Activated T-cell treated with anti-CD3 and anti-CD28 coated beads, Interleukin-2, amount 50 U/mL, for 72 hours (primary cell): ENCODE data around the gene RUSC1. TPM values are rescaled to one million over a fixed set of nuclear protein-coding genes. Genes with fewer than 3 reads are reported as not detected.
"Not testable (repeated sequence)": the region's sequence is repeated elsewhere in the genome, so short reads cannot be mapped to it uniquely, and the experiment has no call there.

Source experiments
- ATAC-seq, 2 donors: fragments of 150-1000 bp; cut with Tn5 transposase; replicated peaks in 1 of 2; 2 replicates each; pipeline ENCODE4 v1.10.0; 2021; ENCODE audit warnings: moderate library complexity in 2 of 2, mild to moderate bottlenecking in 1 of 2
- DNase-seq, 2 donors: peaks; one replicate each; pipeline ENCODE4 v3.0.0; 2021 to 2022; ENCODE audit warnings: mixed read lengths in 1 of 2
- H3K27ac Mint-ChIP-seq: one replicate; pipeline ENCODE4 v1.8.0; 2022; ENCODE audit warnings: mild to moderate bottlenecking, moderate library complexity, mixed read lengths
- H3K27me3 Mint-ChIP-seq: one replicate; pipeline ENCODE4 v1.8.0; 2022; ENCODE audit warnings: low read depth, mixed read lengths
- H3K36me3 Mint-ChIP-seq, 2 donors: one replicate each; pipeline ENCODE4 v1.8.0; 2022; ENCODE audit warnings: mixed read lengths in 2 of 2, mild to moderate bottlenecking in 1 of 2; ENCODE audit not compliant: insufficient read depth in 2 of 2
- H3K4me1 Mint-ChIP-seq: one replicate; pipeline ENCODE4 v1.8.0; 2022; ENCODE audit warnings: low read depth, mixed read lengths
- H3K4me3 Mint-ChIP-seq, 2 donors: one replicate each; pipeline ENCODE4 v1.8.0; 2022; ENCODE audit warnings: mild to moderate bottlenecking in 2 of 2, mixed read lengths in 2 of 2, moderate library complexity in 2 of 2
- H3K9me3 Mint-ChIP-seq, 2 donors: one replicate each; pipeline ENCODE4 v1.8.0; 2022; ENCODE audit warnings: mixed read lengths in 2 of 2
- total RNA-seq, 2 donors: library from RNA; stranded (reverse); gene quantifications; one replicate each; pipeline ENCODE4 v1.2.3, GENCODE V29; 2022

RUSC1 gene
- total RNA-seq, 2 donors from 2014 or later, result 20.5 to 26.8 TPM

DNA sequence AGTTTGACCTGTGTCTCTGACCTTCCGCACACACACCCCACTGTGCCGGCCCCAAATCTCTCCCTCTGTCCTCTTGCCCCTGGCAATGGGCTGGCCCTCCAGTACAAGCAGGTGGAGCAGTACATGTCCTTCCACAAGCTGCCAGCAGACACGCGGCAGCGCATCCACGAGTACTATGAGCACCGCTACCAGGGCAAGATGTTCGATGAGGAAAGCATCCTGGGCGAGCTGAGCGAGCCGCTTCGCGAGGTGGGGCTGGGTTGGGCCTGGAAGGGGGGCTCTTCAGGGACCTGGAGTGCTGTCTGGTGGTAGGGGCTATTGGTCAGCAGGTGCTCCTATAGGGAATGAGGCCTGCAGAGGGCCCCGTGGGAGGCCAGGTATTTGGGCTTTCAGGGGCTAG, 35.6 kb upstream of the RUSC1 start:
- H3K9me3 Mint-ChIP-seq, result no peaks in the 10 kb centered on the region
- no peak for ATAC-seq
- no peaks in the 10 kb centered on the region for H3K4me1 Mint-ChIP-seq
- no peak overlapping the region for H3K27ac Mint-ChIP-seq
- H3K4me3 Mint-ChIP-seq, result no peak overlapping the region
- no peaks in the 10 kb centered on the region for H3K36me3 Mint-ChIP-seq
- no peak for DNase-seq
- H3K27me3 Mint-ChIP-seq, result no peaks in the 10 kb centered on the region

DNA sequence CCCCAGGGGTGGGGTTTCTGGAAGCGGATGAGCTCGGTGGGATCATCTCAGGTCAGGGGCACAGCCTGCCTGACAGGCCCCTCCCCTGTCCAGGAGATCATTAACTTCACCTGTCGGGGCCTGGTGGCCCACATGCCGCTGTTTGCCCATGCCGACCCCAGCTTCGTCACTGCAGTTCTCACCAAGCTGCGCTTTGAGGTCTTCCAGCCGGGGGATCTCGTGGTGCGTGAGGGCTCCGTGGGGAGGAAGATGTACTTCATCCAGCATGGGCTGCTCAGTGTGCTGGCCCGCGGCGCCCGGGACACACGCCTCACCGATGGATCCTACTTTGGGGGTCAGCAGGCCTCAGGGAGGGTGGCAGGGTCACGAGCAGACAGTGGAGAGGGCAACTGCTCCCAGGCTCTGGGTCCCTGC, 35.1 kb upstream of the RUSC1 start:
- H3K4me1 Mint-ChIP-seq, result no peaks in the 10 kb centered on the region
- ATAC-seq, result no peak
- H3K36me3 Mint-ChIP-seq, result no peaks in the 10 kb centered on the region
- H3K27me3 Mint-ChIP-seq, result no peaks in the 10 kb centered on the region
- H3K4me3 Mint-ChIP-seq, result no peak overlapping the region
- no peaks in the 10 kb centered on the region for H3K9me3 Mint-ChIP-seq
- no peak overlapping the region for H3K27ac Mint-ChIP-seq
- no peak for DNase-seq

DNA sequence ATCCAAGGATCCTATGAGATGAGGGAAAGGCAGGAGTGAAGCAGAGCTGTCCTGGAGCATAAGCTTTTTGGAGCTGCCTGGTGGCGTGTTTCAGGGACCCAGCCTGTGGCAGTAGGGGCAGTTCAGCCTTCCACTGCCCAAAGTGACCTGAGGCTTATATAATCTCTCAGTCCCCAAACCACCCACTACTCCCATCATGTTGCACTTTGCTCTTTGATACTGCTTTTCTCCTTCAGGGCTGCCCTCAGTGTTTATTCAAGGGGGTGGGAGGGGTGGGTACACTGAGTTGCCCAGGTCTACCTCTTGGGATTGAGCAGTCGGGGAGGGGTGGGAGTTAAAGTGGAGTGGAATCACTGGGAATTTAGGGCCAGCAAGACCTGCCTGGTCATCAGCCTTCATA, 34.1 kb upstream of the RUSC1 start:
- no peaks in the 10 kb centered on the region for H3K4me1 Mint-ChIP-seq
- H3K27me3 Mint-ChIP-seq, result no peaks in the 10 kb centered on the region
- no peak for DNase-seq
- no peak for ATAC-seq
- no peaks in the 10 kb centered on the region for H3K9me3 Mint-ChIP-seq
- no peaks in the 10 kb centered on the region for H3K36me3 Mint-ChIP-seq
- no peak overlapping the region for H3K4me3 Mint-ChIP-seq
- H3K27ac Mint-ChIP-seq, result no peak overlapping the region

DNA sequence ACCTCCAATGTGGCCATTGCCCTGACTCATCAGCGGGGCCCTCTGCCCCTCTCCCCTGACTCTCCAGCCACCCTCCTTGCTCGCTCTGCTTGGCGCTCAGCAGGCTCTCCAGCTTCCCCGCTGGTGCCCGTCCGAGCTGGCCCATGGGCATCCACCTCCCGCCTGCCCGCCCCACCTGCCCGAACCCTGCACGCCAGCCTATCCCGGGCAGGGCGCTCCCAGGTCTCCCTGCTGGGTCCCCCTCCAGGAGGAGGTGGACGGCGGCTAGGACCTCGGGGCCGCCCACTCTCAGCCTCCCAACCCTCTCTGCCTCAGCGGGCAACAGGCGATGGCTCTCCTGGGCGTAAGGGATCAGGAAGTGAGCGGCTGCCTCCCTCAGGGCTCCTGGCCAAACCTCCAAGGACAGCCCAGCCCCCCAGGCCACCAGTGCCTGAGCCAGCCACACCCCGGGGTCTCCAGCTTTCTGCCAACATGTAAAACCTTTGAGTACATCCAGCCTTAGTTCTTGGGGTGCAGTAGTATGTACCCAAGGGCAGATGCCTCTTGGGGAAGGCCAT, 32.6 kb upstream of the RUSC1 start:
- H3K4me3 Mint-ChIP-seq, result no peak overlapping the region
- DNase-seq, result no peak

DNA sequence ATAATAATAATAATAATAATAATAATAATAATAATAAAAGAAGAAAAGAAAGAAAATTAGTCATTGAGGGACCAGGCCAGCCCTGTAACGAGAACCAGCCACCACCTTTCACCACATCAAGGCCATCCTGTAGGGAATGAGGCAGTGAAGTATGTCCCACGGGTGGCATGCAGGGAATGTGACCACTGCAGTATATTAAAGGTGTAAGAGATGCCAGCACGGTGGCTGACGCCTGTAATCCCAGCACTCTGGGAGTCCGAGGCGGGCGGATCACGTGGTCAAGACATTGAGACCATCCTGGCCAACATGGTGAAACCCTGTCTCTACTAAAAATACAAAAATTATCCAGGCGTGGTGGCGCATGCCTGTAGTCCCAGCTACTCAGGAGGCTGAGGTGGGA, 29.7 kb upstream of the RUSC1 start:
- H3K36me3 Mint-ChIP-seq, DNase-seq, ATAC-seq, H3K4me1 Mint-ChIP-seq, H3K4me3 Mint-ChIP-seq, H3K9me3 Mint-ChIP-seq, H3K27ac Mint-ChIP-seq: not testable (repeated sequence)
- peaks cover 18% of the 10 kb centered on the region for H3K27me3 Mint-ChIP-seq

More for the DNA sequence above, 32.6 kb upstream of the RUSC1 start:
- no peak overlapping the region for H3K27ac Mint-ChIP-seq
- no peaks in the 10 kb centered on the region for H3K9me3 Mint-ChIP-seq
- H3K36me3 Mint-ChIP-seq, result no peaks in the 10 kb centered on the region
- no peak for ATAC-seq
- no peaks in the 10 kb centered on the region for H3K4me1 Mint-ChIP-seq
- H3K27me3 Mint-ChIP-seq, result no peaks in the 10 kb centered on the region

DNA sequence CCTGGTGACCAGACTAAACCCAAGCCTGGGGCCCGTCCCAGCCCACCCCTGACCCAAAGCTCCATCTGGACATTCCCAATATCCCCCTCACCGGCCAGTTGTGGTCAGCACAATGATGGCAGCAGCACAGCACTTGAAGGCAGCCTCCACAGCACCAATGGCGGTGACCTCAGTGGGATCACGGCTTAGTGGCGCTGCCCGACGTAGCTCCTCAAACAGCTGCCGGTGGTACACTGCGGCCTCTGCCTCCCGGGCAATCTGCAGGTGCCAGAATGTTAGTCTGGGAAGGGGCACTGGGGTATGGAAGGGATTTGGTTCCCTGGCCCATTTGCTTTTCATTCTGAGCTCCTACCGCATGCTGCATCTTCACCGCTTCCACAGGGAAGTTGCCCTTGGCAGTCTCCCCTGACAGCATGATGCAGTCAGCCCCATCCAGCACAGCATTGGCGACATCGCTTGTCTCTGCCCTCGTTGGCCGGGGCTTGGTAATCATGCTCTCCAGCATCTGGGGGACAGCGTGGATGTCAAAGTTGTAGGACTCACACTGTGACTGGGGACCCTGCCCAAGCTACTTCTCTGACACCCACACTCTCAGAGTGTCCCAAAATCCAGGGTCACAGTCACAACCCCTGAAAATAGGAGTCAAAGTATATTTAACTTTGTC, 27.5 kb upstream of the RUSC1 start:
- no peak overlapping the region for H3K4me3 Mint-ChIP-seq
- H3K4me1 Mint-ChIP-seq, result peaks cover 7% of the 10 kb centered on the region
- H3K36me3 Mint-ChIP-seq, result no peaks in the 10 kb centered on the region
- DNase-seq, result no peak
- no peak for ATAC-seq
- no peaks in the 10 kb centered on the region for H3K9me3 Mint-ChIP-seq
- H3K27me3 Mint-ChIP-seq, result peaks cover 34% of the 10 kb centered on the region
- no peak overlapping the region for H3K27ac Mint-ChIP-seq

DNA sequence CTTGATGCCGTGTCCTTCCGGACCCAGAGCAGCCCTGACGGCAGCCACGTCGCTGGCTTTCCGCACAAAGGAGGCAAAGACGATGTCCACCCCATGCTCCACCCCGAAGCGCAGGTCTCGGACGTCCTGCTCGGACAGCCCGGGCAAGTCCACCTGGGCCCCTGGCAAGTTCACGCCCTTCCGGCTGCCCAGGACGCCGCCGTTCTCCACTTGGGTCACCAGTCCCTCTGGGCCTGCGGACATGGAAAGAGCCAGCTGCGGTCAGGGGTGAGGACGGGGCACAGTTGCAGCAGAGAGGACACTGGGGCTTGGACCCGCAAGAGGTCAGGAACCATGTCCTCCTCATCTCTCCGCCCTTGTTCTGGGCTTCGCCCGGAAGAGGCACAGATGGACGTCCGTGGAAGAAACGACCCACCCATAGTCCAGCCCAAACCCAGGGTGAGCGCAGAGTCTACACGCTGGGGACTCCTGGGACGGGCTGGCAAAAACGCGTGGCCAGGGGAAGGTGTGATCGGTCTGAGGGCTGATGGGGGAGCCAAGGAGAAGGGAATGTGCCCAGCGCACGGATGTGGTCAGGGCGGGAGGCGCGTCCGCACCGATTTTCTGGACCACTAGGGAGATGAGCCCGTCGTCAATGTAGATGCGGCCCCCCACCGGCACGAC, 26.0 kb upstream of the RUSC1 start:
- Mint-ChIP-seq H3K4me3 (peak overlapping the region in 1 of 2 donors; percentile 65), H3K4me1 (peaks cover 7% of the 10 kb centered on the region), H3K9me3 (no peaks in the 10 kb centered on the region), H3K27me3 (peaks cover 34% of the 10 kb centered on the region), H3K36me3 (no peaks in the 10 kb centered on the region), H3K27ac (no peak overlapping the region)
- peak in 1 of 2 donors; percentile 7 for ATAC-seq
- DNase-seq, result no peak

DNA sequence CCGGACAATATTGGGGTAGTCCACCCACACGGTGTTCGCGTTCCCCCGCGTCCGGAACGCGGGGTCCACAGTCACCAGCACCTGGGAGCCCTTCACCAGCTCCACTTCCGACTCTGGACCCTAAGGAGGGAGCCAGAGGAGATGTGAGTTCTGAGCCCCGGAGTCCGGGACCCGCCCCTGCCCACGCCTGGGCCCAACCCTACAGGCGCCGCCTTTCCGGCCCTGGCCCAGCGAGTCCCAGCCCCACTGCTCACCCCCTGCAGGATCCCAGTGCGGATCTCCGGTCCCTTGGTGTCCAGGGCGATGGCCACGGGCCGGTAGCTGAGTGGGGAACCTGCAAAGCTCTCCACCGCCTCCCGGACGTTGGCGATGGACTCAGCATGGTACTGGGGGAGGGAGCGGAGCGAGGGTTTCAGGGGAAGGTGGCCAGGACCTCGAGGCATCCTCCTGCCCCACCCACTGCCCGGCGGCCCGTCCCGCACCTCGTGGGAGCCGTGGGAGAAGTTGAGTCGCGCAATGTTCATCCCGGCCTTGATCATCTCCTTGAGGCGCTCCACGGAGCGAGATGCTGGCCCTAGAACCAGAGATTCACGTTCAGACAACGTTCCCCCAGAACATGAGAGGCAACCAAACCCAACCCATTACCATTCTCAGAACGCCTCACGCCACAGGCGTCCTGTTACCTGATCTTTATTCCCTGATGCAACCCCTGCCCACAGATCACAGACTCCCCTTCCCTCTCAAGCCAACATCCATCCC, 25.3 kb upstream of the RUSC1 start:
- Mint-ChIP-seq H3K4me3 (no peak overlapping the region), H3K9me3 (no peaks in the 10 kb centered on the region), H3K4me1 (peaks cover 7% of the 10 kb centered on the region), H3K27ac (no peak overlapping the region), H3K27me3 (peaks cover 34% of the 10 kb centered on the region), H3K36me3 (no peaks in the 10 kb centered on the region)
- ATAC-seq (peak in 1 of 2 donors; percentile 39), DNase-seq (no peak)

DNA sequence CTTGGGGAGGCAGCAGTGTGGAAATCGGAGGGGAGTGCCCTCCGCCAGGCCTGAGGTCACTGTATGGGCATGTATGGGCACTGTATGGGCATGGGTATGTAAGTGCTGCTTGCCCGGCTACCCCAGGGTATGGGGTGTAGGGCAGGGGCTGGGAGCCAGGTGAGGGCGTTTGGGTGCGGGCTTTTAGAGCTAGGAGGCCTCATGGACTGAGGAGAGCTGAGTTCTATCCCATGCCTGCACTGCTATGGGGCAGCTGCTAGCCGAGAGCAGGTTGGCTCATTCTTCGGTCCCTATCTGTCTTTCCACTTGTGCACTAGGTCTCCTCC, 24.8 kb upstream of the RUSC1 start:
- no peak for DNase-seq
- no peaks in the 10 kb centered on the region for H3K36me3 Mint-ChIP-seq
- no peak for ATAC-seq
- peaks cover 7% of the 10 kb centered on the region for H3K4me1 Mint-ChIP-seq
- H3K9me3 Mint-ChIP-seq, result no peaks in the 10 kb centered on the region
- H3K4me3 Mint-ChIP-seq, result no peak overlapping the region
- peaks cover 34% of the 10 kb centered on the region for H3K27me3 Mint-ChIP-seq
- H3K27ac Mint-ChIP-seq, result no peak overlapping the region

DNA sequence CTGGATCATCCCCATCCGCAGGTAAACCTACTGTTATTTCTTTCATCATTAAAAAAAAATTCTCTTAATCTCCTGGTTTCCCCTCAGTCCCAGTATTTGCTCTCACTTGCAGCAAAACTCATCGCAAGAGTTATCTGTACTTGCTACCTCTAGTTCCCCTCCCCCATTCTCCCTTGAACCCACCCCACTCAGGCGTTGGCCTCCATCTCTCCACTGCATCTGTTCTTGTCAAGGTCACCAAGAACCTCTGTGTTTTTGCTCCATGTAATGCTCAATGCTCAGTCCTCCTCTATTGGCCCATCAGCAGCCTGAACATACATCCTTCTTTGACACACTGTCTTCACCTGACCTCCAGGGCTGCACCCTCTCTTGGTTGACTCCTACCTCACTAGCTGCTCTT, 24.0 kb upstream of the RUSC1 start:
- ATAC-seq (no peak), DNase-seq (no peak)
- Mint-ChIP-seq H3K9me3 (no peaks in the 10 kb centered on the region), H3K4me3 (no peak overlapping the region), H3K27ac (no peak overlapping the region), H3K27me3 (peaks cover 34% of the 10 kb centered on the region), H3K4me1 (peaks cover 7% of the 10 kb centered on the region), H3K36me3 (no peaks in the 10 kb centered on the region)

DNA sequence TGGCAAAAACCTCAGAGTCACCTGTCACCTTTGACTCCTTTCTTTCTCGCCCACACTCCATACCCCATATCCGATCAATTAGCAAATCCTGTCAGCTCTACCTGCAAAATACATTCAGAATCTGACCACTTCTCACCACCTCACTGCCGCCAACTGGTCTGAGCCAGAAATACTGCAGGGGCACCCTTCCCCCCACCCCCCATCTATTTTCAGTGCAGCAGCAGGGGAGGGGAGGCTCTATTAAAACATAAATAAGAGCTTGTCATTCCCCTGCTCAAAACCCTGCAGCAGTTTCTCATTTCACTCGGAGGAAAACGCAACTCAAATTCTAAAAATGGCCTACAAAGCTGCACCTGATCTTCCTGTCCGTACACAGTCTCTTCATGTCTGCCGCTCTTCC, 23.3 kb upstream of the RUSC1 start:
- Mint-ChIP-seq H3K9me3 (no peaks in the 10 kb centered on the region), H3K4me3 (no peak overlapping the region), H3K4me1 (peaks cover 7% of the 10 kb centered on the region), H3K27ac (no peak overlapping the region), H3K27me3 (peaks cover 34% of the 10 kb centered on the region), H3K36me3 (no peaks in the 10 kb centered on the region)
- ATAC-seq, result no peak
- DNase-seq, result no peak

DNA sequence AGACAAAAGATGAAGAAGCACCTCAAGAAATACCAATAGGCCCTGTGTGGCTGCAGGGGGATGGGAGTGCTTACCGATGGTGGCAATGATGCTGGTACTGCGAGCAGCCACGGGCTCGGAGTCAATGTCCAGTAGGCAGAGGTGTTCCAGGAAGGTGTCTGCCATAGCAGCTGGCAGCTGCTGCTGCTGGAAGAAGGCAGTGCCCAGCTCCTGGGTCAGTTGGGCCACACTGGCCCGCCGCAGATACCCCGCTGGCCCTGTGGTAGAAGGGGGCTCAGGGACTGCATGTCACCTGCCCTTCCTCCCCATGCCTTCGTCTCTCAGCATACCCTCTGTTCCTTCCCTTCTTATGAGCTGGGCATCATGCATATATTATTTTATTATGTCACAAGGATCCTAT, 20.7 kb upstream of the RUSC1 start:
- Mint-ChIP-seq H3K27me3 (peaks cover 24% of the 10 kb centered on the region), H3K4me1 (peaks cover under 1% of the 10 kb centered on the region), H3K9me3 (no peaks in the 10 kb centered on the region), H3K27ac (no peak overlapping the region), H3K36me3 (no peaks in the 10 kb centered on the region), H3K4me3 (no peak overlapping the region)
- no peak for DNase-seq
- no peak for ATAC-seq

DNA sequence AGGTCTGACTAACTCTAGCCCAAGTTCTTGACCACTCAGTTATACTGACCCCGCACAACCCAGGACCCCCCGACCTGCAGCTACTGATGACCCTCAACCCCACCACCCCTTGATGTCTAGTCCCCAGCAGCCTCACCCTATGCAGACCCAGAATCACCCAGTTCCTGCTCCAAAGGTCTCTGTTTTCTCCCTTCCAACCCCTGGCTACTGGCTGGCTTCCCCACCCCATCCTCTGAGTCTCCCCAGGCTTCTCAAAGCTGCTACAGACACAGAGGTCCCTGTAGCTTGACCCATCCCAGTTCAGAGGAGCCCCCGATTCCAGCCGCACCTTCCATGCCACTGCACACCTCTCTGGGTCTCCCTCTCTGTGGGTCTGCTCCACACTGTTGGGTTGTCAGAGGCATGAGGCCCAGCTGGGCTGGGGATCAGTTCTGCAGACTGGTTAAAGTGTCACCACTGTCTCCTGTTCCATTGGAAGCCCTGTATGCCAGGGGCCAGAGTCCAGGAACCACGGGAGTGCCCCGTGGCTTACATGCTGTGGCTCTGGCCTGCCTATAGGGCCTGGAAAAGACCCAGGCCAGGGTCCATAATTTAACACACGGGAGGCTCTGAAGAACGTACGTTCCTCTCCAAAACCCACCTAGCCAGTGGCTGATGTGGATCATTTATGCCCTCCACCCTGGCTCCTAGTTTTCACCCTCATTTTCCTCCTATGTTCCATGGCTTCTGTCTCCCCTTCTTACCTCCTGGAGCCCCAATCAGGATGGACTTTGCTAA, 20.0 kb upstream of the RUSC1 start:
- H3K36me3 Mint-ChIP-seq, result no peaks in the 10 kb centered on the region
- H3K4me1 Mint-ChIP-seq, result no peaks in the 10 kb centered on the region

More for the DNA sequence above, 20.0 kb upstream of the RUSC1 start:
- ATAC-seq (no peak), DNase-seq (no peak)
- Mint-ChIP-seq H3K27me3 (peaks cover 19% of the 10 kb centered on the region), H3K27ac (no peak overlapping the region), H3K9me3 (no peaks in the 10 kb centered on the region), H3K4me3 (no peak overlapping the region)
